BJ (cell line): ENCODE data around the gene CRIM1. TPM values are rescaled to one million over a fixed set of nuclear protein-coding genes. Genes with fewer than 3 reads are reported as not detected.

Experiments
- CTCF ChIA-PET: fragments of 350-600 bp; formaldehyde crosslinking; extraction: SDS; loops from one replicate; lab custom pipeline; 2021; ENCODE audit warnings: antibody characterized with exemption, inconsistent platforms; lab: Yijun Ruan, JAX
- POLR2A ChIA-PET: fragments of 300-600 bp; sonication (Branson Sonifier 250); formaldehyde crosslinking; extraction: SDS; loops from one replicate; lab custom pipeline; 2021; ENCODE audit warnings: antibody characterized with exemption; lab: Charles Lee
- DNase-seq: peaks from one replicate; pipeline ENCODE4 v3.0.0-alpha.2; 2011; ENCODE audit warnings: low read depth
- H3K27me3 ChIP-seq: 2 replicates; pipeline ENCODE4 v1.6.0; 2011; ENCODE audit warnings: low read length; ENCODE audit not compliant: control insufficient read depth, insufficient read depth
- H3K36me3 ChIP-seq: 2 replicates; pipeline ENCODE4 v1.5.1; 2011; ENCODE audit warnings: low read length; ENCODE audit not compliant: control insufficient read depth, insufficient read depth
- H3K4me3 ChIP-seq: 2 replicates; pipeline ENCODE4 v1.5.1; 2011; ENCODE audit warnings: low read depth, mild to moderate bottlenecking, control low read depth, low read length
- polyA plus RNA-seq: library from polyadenylated mRNA; depleted of rRNA; stranded (reverse); fragments of >200 nt; gene quantifications from 2 replicates; pipeline ENCODE4 v1.2.3, GENCODE V29; 2011
- TF ChIP-seq, protein P1 (sequence below): IDR thresholded peaks from 2 replicates; pipeline ENCODE4 v1.5.1; 2011; ENCODE audit warnings: low read depth, mild to moderate bottlenecking, control low read depth, inconsistent platforms, low read length, moderate library complexity; ENCODE audit not compliant: insufficient read depth

The CRIM1 gene
- polyA plus RNA-seq, 1 experiment = 729 TPM

DNA sequence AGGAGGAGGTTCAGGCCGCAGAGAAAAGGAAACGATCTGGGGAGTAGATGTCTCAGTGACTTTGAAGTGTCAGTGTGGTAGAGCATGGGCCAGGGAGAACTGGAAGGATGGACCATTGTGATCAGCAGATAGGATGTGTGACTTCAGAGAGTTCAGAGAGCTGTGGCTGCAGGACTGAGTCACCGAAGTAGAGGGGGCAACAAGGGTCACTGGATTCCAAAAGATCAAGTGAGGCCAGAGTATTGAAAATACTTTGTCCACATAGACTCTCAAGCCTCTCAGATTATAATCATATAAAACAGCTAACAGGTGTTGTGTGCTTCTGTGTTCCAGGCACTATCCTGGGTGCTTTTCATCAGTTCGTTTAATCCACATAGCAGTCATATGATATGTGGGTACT is 99.4 kb downstream of the CRIM1 start:
- Histone ChIP-seq H3K36me3 (peaks cover 7% of the 10 kb centered on the region), H3K4me3 (no peak overlapping the region), H3K27me3 (no peaks in the 10 kb centered on the region)
- CTCF ChIA-PET = no interaction called here
- TF ChIP-seq, protein P1, sequence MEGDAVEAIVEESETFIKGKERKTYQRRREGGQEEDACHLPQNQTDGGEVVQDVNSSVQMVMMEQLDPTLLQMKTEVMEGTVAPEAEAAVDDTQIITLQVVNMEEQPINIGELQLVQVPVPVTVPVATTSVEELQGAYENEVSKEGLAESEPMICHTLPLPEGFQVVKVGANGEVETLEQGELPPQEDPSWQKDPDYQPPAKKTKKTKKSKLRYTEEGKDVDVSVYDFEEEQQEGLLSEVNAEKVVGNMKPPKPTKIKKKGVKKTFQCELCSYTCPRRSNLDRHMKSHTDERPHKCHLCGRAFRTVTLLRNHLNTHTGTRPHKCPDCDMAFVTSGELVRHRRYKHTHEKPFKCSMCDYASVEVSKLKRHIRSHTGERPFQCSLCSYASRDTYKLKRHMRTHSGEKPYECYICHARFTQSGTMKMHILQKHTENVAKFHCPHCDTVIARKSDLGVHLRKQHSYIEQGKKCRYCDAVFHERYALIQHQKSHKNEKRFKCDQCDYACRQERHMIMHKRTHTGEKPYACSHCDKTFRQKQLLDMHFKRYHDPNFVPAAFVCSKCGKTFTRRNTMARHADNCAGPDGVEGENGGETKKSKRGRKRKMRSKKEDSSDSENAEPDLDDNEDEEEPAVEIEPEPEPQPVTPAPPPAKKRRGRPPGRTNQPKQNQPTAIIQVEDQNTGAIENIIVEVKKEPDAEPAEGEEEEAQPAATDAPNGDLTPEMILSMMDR = no peak
- POLR2A ChIA-PET = interaction anchor here (0.5 kb wide), 1 partner anchor 38 kb away, joined by 4 read pairs; no protein-coding TSS in a partner anchor
- DNase-seq = no peak

DNA sequence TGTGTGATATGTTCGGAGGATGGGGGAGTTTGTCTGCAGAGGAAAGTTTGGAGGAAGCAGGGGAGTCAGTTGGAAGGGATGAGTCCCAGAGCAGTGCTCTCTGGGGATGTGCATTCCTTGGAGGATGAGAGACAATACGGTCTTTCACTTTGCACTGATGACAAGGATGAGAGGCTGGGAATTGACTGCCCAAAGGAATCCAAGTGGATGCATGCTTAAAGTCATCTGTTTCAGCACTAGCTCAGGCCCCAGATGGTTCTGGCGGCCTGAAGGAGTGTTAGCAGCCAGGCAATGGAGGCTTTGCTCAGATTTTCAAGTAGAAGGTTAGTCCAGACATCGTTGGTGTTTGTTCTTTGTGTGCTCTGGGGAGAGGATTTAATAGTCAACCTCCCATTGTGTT is 100.2 kb downstream of the CRIM1 start:
- POLR2A ChIA-PET = interaction anchor here (0.5 to 1.0 kb wide), 3 partner anchors 29 to 44 kb away, joined by 4 read pairs; no protein-coding TSS in a partner anchor
- H3K27me3 ChIP-seq = no peaks in the 10 kb centered on the region
- no peak for DNase-seq

DNA sequence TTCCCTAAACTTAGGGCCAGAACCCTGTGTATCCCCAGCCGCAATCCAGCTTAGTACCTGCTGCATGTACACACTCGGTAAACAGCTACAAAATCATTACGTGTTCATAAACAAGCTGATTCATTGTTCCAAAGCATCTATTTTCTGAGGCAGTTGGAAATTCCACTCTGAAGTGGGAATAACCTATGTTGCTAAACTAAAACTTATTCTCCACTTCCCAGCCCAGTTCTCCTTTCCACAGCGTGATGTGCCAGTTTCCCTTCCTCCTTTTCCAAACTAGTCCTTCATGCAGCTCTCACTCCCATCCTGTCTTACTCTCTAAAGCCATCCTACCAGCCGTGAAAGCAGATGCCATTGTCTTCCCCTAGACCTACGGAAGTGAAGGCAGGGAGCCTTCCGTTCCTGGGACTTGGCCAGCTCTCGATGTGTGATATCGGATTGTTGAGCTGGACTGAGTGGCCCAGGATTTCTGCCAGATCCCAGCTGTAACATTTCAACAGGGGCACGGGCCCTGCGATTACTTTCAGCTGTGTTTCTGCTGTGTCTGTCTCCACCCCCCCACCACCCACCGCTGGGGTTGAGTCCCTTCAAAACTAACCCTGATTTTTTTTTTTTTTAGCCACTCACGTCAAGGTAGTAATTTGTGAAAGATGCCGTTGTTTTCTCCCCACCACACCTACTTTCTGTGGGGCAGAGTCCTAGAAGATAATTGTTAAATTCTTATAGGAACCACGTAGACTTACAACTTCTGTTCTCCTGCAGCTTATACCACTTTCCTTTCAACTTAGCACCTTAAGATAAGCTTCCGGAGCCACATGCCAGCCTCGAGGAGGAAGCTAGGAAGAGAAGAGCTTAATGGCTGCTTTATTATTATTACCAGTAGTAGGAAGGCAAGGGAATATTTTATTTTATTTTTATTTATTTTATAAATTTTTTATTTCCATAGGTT is 100.9 kb downstream of the CRIM1 start:
- POLR2A ChIA-PET = interaction anchor here (0.6 to 1.0 kb wide), 4 partner anchors 18 to 314 kb away, joined by 3 to 6 read pairs (median 4); no protein-coding TSS in a partner anchor
- peaks cover 5% of the 10 kb centered on the region for H3K36me3 ChIP-seq
- H3K4me3 ChIP-seq = no peak overlapping the region

More for the DNA sequence above, 100.2 kb downstream of the CRIM1 start:
- Histone ChIP-seq H3K36me3 (peaks cover 5% of the 10 kb centered on the region), H3K4me3 (no peak overlapping the region)
- CTCF ChIA-PET = interaction anchor here (0.7 kb wide), 1 partner anchor 208 kb away, joined by 3 read pairs; no protein-coding TSS in a partner anchor
- TF ChIP-seq, protein P1 = no peak

DNA sequence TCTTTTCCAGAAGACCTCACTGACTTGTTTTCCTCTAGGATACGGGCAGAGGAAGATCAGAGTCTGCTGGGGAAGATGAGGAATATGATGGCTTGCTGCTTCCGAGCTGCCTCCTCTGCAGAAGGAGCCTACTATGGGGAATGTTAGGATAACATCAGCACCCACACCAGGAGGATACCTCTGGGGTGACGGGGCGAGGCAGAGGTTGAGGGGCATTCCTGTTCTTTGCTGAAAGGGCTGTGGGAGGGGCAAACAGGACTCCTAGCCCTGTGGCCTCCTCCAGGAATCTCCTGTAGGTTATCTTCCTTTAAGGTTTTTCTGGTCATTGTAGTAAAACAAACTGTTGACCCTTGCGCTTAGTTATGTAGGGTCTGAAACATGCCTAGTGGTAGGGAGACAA is 102.5 kb downstream of the CRIM1 start:
- POLR2A ChIA-PET = interaction anchor here (0.6 kb wide), 2 partner anchors 21 to 63 kb away, joined by 3 to 5 read pairs; no protein-coding TSS in a partner anchor
- TF ChIP-seq, protein P1 = no peak
- no peak for DNase-seq
- Histone ChIP-seq H3K27me3 (no peaks in the 10 kb centered on the region), H3K4me3 (no peak overlapping the region), H3K36me3 (peaks cover 7% of the 10 kb centered on the region)
- CTCF ChIA-PET = interaction anchor here (1.1 to 1.7 kb wide), 2 partner anchors 11 to 18 kb away, joined by 4 to 5 read pairs; no protein-coding TSS in a partner anchor

More for the DNA sequence above, 100.9 kb downstream of the CRIM1 start:
- no peak for DNase-seq
- CTCF ChIA-PET = interaction anchor here (0.6 to 0.9 kb wide), 4 partner anchors 12 to 322 kb away, joined by 3 to 4 read pairs (median 3); no protein-coding TSS in a partner anchor
- TF ChIP-seq, protein P1 = no peak
- no peaks in the 10 kb centered on the region for H3K27me3 ChIP-seq

DNA sequence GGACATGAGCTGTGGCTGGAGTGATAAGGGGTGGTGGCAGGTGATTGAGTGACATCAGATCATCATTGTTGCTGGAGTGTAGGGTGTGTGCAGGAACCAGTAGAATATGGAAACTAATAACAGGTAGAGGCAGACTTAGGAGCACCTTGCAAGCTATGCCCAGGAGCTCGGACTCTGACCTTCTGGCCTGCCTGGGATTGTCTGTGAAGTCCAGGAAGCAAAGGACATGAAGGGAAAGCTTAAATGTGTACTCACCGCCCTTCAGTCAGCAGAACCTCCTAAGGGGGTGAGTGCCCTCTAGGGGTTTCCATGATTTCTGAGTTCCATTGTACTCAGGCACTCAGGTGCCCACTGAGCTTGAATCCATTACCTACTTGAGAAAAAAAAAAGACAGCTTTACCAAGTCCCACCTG is 104.2 kb downstream of the CRIM1 start:
- CTCF ChIA-PET = interaction anchor here (0.8 to 1.9 kb wide), 9 partner anchors 8 to 91 kb away, joined by 3 to 7 read pairs (median 3); no protein-coding TSS in a partner anchor
- POLR2A ChIA-PET = interaction anchor here (0.6 kb wide), 1 partner anchor 92 kb away, joined by 3 read pairs; no protein-coding TSS in a partner anchor
- H3K27me3 ChIP-seq = no peaks in the 10 kb centered on the region
- peaks cover 12% of the 10 kb centered on the region for H3K36me3 ChIP-seq
- no peak overlapping the region for H3K4me3 ChIP-seq
- TF ChIP-seq, protein P1 = peak; percentile 46
- DNase-seq = no peak
